DMS153 treated with DMSO at 0.1 percent for 48 hours (cell line): ENCODE measurements around the gene LRPAP1.
"Not testable (repeated sequence)": the region's sequence is repeated elsewhere in the genome, so short reads cannot be mapped to it uniquely, and the experiment has no call there.

Experiments used
- DNase-seq: peaks from one replicate; lab custom pipeline; 2025; ENCODE audit not compliant: unreplicated experiment; lab: John Stamatoyannopoulos, UW

The LRPAP1 gene

GRCh38 chr4:3562127-3562526, 29.9 kb upstream of the LRPAP1 start:
- DNase-seq, result not testable (repeated sequence)

GRCh38 chr4:3560465-3560864, 28.2 kb upstream of the LRPAP1 start:
- DNase-seq, result not testable (repeated sequence)

GRCh38 chr4:3559381-3560290, 27.4 kb upstream of the LRPAP1 start:
- DNase-seq, result not testable (repeated sequence)

GRCh38 chr4:3558514-3558836, 26.3 kb upstream of the LRPAP1 start:
- not testable (repeated sequence) for DNase-seq

GRCh38 chr4:3557676-3558513, 25.7 kb upstream of the LRPAP1 start:
- not testable (repeated sequence) for DNase-seq

- not testable (repeated sequence) for DNase-seq
These were observed 24.9 kb upstream of the LRPAP1 start for GRCh38 chr4:3557088-3557492.

- not testable (repeated sequence) for DNase-seq
These were observed 24.1 kb upstream of the LRPAP1 start for GRCh38 chr4:3556244-3556867.

GRCh38 chr4:3555459-3556070, 23.3 kb upstream of the LRPAP1 start:
- DNase-seq, result not testable (repeated sequence)

GRCh38 chr4:3551366-3551765, 19.1 kb upstream of the LRPAP1 start:
- not testable (repeated sequence) for DNase-seq

GRCh38 chr4:3550792-3551325, 18.6 kb upstream of the LRPAP1 start:
- not testable (repeated sequence) for DNase-seq

GRCh38 chr4:3550041-3550440, 17.8 kb upstream of the LRPAP1 start:
- DNase-seq, result not testable (repeated sequence)

GRCh38 chr4:3549694-3550001, 17.4 kb upstream of the LRPAP1 start:
- DNase-seq, result not testable (repeated sequence)

GRCh38 chr4:3548991-3549693, 16.9 kb upstream of the LRPAP1 start:
- DNase-seq, result not testable (repeated sequence)

- DNase-seq, result not testable (repeated sequence)
These were observed 14.5 kb upstream of the LRPAP1 start for GRCh38 chr4:3546721-3547120.

- DNase-seq, result not testable (repeated sequence)
These were observed 13.1 kb upstream of the LRPAP1 start for GRCh38 chr4:3545351-3545750.

- not testable (repeated sequence) for DNase-seq
These were observed 12.2 kb upstream of the LRPAP1 start for GRCh38 chr4:3544259-3545025.

GRCh38 chr4:3543415-3543814, 11.2 kb upstream of the LRPAP1 start:
- not testable (repeated sequence) for DNase-seq

- DNase-seq, result not testable (repeated sequence)
These were observed 6.7 kb upstream of the LRPAP1 start for GRCh38 chr4:3538906-3539305.

- not testable (repeated sequence) for DNase-seq
These were observed 3.6 kb upstream of the LRPAP1 start for GRCh38 chr4:3535812-3536211.
